HepG2 (cell line): ENCODE data around the gene CRKL. TPM values are rescaled to one million over a fixed set of nuclear protein-coding genes. Genes with fewer than 3 reads are reported as not detected.

Experiments used
- AKNA ChIP-seq: sonication (generic); formaldehyde crosslinking; IDR thresholded peaks from 2 replicates; pipeline ENCODE4 v1.4.0; 2020; ENCODE audit warnings: missing genetic modification reagents, borderline replicate concordance
- GABPA ChIP-seq, 2 experiments: IDR thresholded peaks; 2 replicates each; pipeline ENCODE4 v1.6.1; 2011 to 2016; ENCODE audit warnings: low read depth in 2 of 2, low read length in 1 of 2, missing biosample characterization in 1 of 2, missing genetic modification characterization in 1 of 2
- GMEB2 ChIP-seq: IDR thresholded peaks from 2 replicates; pipeline ENCODE4 v1.6.1; 2016; ENCODE audit warnings: missing biosample characterization, missing genetic modification reagents, low read depth
- HDAC2 ChIP-seq: sonication (generic); formaldehyde crosslinking; IDR thresholded peaks from 2 replicates; pipeline ENCODE4 v1.4.0; 2020; ENCODE audit warnings: missing genetic modification reagents
- HNRNPK ChIP-seq: fragments of 200-400 bp; formaldehyde crosslinking; IDR thresholded peaks from 2 replicates; pipeline ENCODE4 v1.6.1; 2018; ENCODE audit warnings: low read length, low read depth, moderate library complexity, mild to moderate bottlenecking; ENCODE audit not compliant: poor library complexity, severe bottlenecking
- NAIF1 ChIP-seq: sonication (generic); formaldehyde crosslinking; IDR thresholded peaks from 2 replicates; pipeline ENCODE4 v1.5.0; 2020; ENCODE audit warnings: mild to moderate bottlenecking, missing genetic modification reagents, borderline replicate concordance
- NFRKB ChIP-seq: fragments of 450-650 bp; IDR thresholded peaks from 2 replicates; pipeline ENCODE4 v1.6.1; 2017
- PBX3 ChIP-seq: sonication (generic); formaldehyde crosslinking; IDR thresholded peaks from 2 replicates; pipeline ENCODE4 v1.8.1; 2023; ENCODE audit warnings: missing genetic modification reagents, inconsistent platforms, borderline replicate concordance
- PREB ChIP-seq: sonication (generic); formaldehyde crosslinking; IDR thresholded peaks from 2 replicates; pipeline ENCODE4 v1.4.0; 2020; ENCODE audit warnings: missing genetic modification reagents
- RFX5 ChIP-seq: IDR thresholded peaks from 2 replicates; pipeline ENCODE4 v1.6.1; 2011; ENCODE audit warnings: low read depth, low read length, improper control_type of control experiment
- SMAD3 ChIP-seq: sonication (generic); formaldehyde crosslinking; IDR thresholded peaks from 2 replicates; pipeline ENCODE4 v1.4.0; 2020; ENCODE audit warnings: missing genetic modification reagents
- TERF1 ChIP-seq: sonication (generic); formaldehyde crosslinking; IDR thresholded peaks from 2 replicates; pipeline ENCODE4 v1.8.0; 2022; ENCODE audit warnings: mild to moderate bottlenecking, missing genetic modification reagents, moderate library complexity
- TOPORS ChIP-seq: sonication (generic); formaldehyde crosslinking; IDR thresholded peaks from 2 replicates; pipeline ENCODE4 v1.8.0; 2023; ENCODE audit warnings: mild to moderate bottlenecking, missing genetic modification reagents
- ZFP41 ChIP-seq: sonication (generic); formaldehyde crosslinking; IDR thresholded peaks from 2 replicates; pipeline ENCODE4 v1.4.0; 2020; ENCODE audit warnings: mild to moderate bottlenecking, missing genetic modification reagents, borderline replicate concordance
- polyA plus RNA-seq, 8 experiments: library from polyadenylated mRNA; depleted of rRNA in 3 of 8; stranded (reverse) in 7 of 8; unstranded in 1 of 8; fragments of >200 nt; fragmentation: Illumina TruSeq in 4 of 8; extraction: Trizol in 4 of 8; gene quantifications; 2 replicates each; pipeline versions ENCODE4 v1.2.1 to v1.2.3, GENCODE V29; 2011 to 2016; ENCODE audit warnings: low read depth in 4 of 8, missing spikeins in 1 of 8, mixed read lengths in 1 of 8; ENCODE audit not compliant: insufficient read depth in 1 of 8
- total RNA-seq, 5 experiments: library from RNA; depleted of rRNA; stranded (reverse); fragments of >200 nt; fragmentation: Illumina TruSeq; extraction: Trizol; gene quantifications; 2 replicates each; pipeline ENCODE4 v1.2.3, GENCODE V29; 2016; ENCODE audit warnings: low read depth in 1 of 5
- TF ChIP-seq, protein P1 (sequence below): sonication (generic); formaldehyde crosslinking; IDR thresholded peaks from 2 replicates; pipeline ENCODE4 v1.8.1; 2023; ENCODE audit warnings: mild to moderate bottlenecking, moderate library complexity, missing genetic modification reagents
- TF ChIP-seq, protein P2 (sequence below): IDR thresholded peaks from 2 replicates; pipeline ENCODE4 v1.6.1; 2016; ENCODE audit warnings: low read depth

Gene CRKL
- total and polyA plus RNA-seq, 2 of the 13 experiments (the other 11 are each of a cell fraction or from before 2014, with no cell fraction given): 37.4 to 60.6 TPM

- TF ChIP-seq GMEB2 (CRISPR knock-in tag): no peak
- TF ChIP-seq NFRKB: no peak
- TF ChIP-seq AKNA (CRISPR knock-in tag): no peak
- TF ChIP-seq NAIF1 (CRISPR knock-in tag): no peak
- TF ChIP-seq TOPORS (CRISPR knock-in tag): no peak
- TF ChIP-seq PREB (CRISPR knock-in tag): no peak
- TF ChIP-seq PBX3: no peak
- TF ChIP-seq RFX5: no peak
- no peak for TF ChIP-seq HNRNPK
- TF ChIP-seq, protein P1, sequence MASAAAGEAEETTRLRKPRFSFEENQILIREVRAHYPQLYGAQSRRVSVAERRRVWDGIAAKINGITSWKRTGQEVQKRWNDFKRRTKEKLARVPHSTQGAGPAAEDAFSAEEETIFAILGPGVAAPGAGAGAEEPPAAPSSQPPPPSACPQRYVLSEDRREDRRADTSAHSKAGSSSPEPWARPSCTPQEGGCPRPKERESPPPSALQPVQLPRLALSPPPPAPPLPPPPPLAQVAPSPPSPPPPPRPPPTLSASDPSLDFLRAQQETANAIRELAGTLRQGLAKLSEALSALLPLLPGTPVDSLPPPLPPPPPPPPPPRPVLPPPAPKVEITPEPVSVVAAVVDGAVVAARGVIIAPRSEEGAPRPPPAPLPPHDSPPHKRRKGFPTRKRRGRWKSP (CRISPR knock-in tag): no peak
- TF ChIP-seq TERF1 (CRISPR knock-in tag): no peak
- no peak for TF ChIP-seq SMAD3
- peak; percentile 68; the same call in 1 of the 2 replicates for TF ChIP-seq HDAC2
- TF ChIP-seq, protein P2, sequence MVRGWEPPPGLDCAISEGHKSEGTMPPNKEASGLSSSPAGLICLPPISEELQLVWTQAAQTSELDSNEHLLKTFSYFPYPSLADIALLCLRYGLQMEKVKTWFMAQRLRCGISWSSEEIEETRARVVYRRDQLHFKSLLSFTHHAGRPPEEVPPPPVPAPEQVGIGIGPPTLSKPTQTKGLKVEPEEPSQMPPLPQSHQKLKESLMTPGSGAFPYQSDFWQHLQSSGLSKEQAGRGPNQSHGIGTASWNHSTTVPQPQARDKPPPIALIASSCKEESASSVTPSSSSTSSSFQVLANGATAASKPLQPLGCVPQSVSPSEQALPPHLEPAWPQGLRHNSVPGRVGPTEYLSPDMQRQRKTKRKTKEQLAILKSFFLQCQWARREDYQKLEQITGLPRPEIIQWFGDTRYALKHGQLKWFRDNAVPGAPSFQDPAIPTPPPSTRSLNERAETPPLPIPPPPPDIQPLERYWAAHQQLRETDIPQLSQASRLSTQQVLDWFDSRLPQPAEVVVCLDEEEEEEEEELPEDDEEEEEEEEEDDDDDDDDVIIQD: peak; percentile 55; the same call in 1 of the 2 replicates
- TF ChIP-seq ZFP41 (CRISPR knock-in tag): no peak
- TF ChIP-seq GABPA (IDR thresholded peaks at IDR 0.05; ENCODE audit: low read depth, low read length): no peak
- peak; percentile 65 for TF ChIP-seq GABPA (CRISPR knock-in tag; IDR thresholded peaks at IDR 0.05; ENCODE audit: low read depth)
Observed at GRCh38 chr22:20979940-20980453, 62.8 kb downstream of the CRKL start (continued).
